ENCODE measurements around the gene UTP3.
"Not testable (repeated sequence)": the region's sequence is repeated elsewhere in the genome, so short reads cannot be mapped to it uniquely, and the experiment has no call there.

GRCh38 chr4:70726515-70726914, 38.2 kb downstream of the UTP3 start:
- not testable (repeated sequence) for TF ChIP-seq CTCF (IDR thresholded peaks at IDR 0.05; ENCODE audit: extremely low read depth in 1 of 2, insufficient read depth in 1 of 2, low read depth in 1 of 2, low read length in 2 of 2); MAX (IDR thresholded peaks at IDR 0.05; ENCODE audit: insufficient read depth, insufficient read length); POLR2A (IDR thresholded peaks at IDR 0.05; ENCODE audit: low read depth, low read length)

Measured in endothelial cell of umbilical vein (primary cell).